Muscle of back (tissue), 11 donors: ENCODE data around the gene GFOD2. TPM values are rescaled to one million over a fixed set of nuclear protein-coding genes. Genes with fewer than 3 reads are reported as not detected.

Source experiments
- DNase-seq, 3 donors: peaks; one replicate each; pipeline versions ENCODE4 v3.0.0 to v3.0.0-alpha.2; 2013
- polyA plus RNA-seq, 10 donors: library from polyadenylated mRNA; unstranded; fragments of 120-200 nt; gene quantifications; one replicate each; pipeline ENCODE4 v1.2.1, GENCODE V29; 2013; ENCODE audit not compliant: insufficient read length in 10 of 10

Gene GFOD2
- polyA plus RNA-seq, 10 donors: 11.5 to 19.8 (median 13.7) TPM

- DNase-seq: peak in 2 of 3 donors; percentile 36 to 61
Observed at GRCh38 chr16:67673712-67674580, 45.2 kb downstream of the GFOD2 start.

GRCh38 chr16:67672739-67673662 lies 46.1 kb downstream of the GFOD2 start:
- peak in 2 of 3 donors; percentile 48 to 62 for DNase-seq

GRCh38 chr16:67672306-67672705 lies 46.8 kb downstream of the GFOD2 start:
- no peak for DNase-seq

- peak in 1 of 3 donors; percentile 1 for DNase-seq
Observed at GRCh38 chr16:67669499-67670101, 49.5 kb downstream of the GFOD2 start.

GRCh38 chr16:67668495-67669157 lies 50.5 kb downstream of the GFOD2 start:
- DNase-seq: peak in 1 of 3 donors; percentile 8

GRCh38 chr16:67667817-67668494 lies 51.2 kb downstream of the GFOD2 start:
- peak; percentile 85 to 92 (median 86) for DNase-seq

- peak in 1 of 3 donors; percentile 67 for DNase-seq
Observed at GRCh38 chr16:67667453-67667816, 51.7 kb downstream of the GFOD2 start.

GRCh38 chr16:67666559-67667452 lies 52.3 kb downstream of the GFOD2 start, which contains the start of the genes C16orf86 and ENKD1:
C16orf86 (plus strand) TSS chr16:67666814; CDS start chr16:67666971, 157 bp downstream.
ENKD1 (minus strand) TSS chr16:67666750; CDS start chr16:67666442, 308 bp downstream.
- peak; percentile 62 to 93 (median 86) for DNase-seq

GRCh38 chr16:67666032-67666551 lies 53.0 kb downstream of the GFOD2 start:
- DNase-seq: peak in 2 of 3 donors; percentile 32 to 63

GRCh38 chr16:67665598-67665997 lies 53.5 kb downstream of the GFOD2 start:
- DNase-seq: no peak

- DNase-seq: no peak
Observed at GRCh38 chr16:67664871-67665270, 54.2 kb downstream of the GFOD2 start.

GRCh38 chr16:67664258-67664657 lies 54.9 kb downstream of the GFOD2 start:
- DNase-seq: peak in 1 of 3 donors; percentile 39

- no peak for DNase-seq
Observed at GRCh38 chr16:67663877-67664222, 55.3 kb downstream of the GFOD2 start.

- no peak for DNase-seq
Observed at GRCh38 chr16:67663151-67663876, 55.8 kb downstream of the GFOD2 start.

GRCh38 chr16:67662653-67663010 lies 56.5 kb downstream of the GFOD2 start:
- no peak for DNase-seq

- no peak for DNase-seq
Observed at GRCh38 chr16:67661886-67662652, 57.0 kb downstream of the GFOD2 start.

GRCh38 chr16:67661101-67661761 lies 57.9 kb downstream of the GFOD2 start:
- DNase-seq: peak in 2 of 3 donors; percentile 47 to 81
